Activated CD8-positive, alpha-beta T cell treated with anti-CD3 and anti-CD28 coated beads for 36 hours (primary cell): ENCODE results near the gene SOX13. TPM values are rescaled to one million over a fixed set of nuclear protein-coding genes. Genes with fewer than 3 reads are reported as not detected.

Experiments
- ATAC-seq: fragments of 200-7000 bp; cut with Tn5 transposase; one replicate; pipeline ENCODE4 v1.10.0; 2021; ENCODE audit warnings: mild to moderate bottlenecking, moderate library complexity
- CTCF ChIA-PET: fragments of 350-600 bp; sonication (Branson Sonifier 250); formaldehyde crosslinking; loops from one replicate; lab custom pipeline; 2021; ENCODE audit warnings: antibody characterized with exemption; lab: Charles Lee
- POLR2A ChIA-PET: fragments of 350-600 bp; sonication (Branson Sonifier 250); formaldehyde crosslinking; loops from one replicate; lab custom pipeline; 2021; ENCODE audit warnings: antibody characterized with exemption; lab: Charles Lee
- DNase-seq: peaks from one replicate; pipeline ENCODE4 v3.0.0-alpha.2; 2020
- H3K27ac Mint-ChIP-seq: one replicate; pipeline ENCODE4 v1.8.0; 2021; ENCODE audit warnings: mild to moderate bottlenecking, mixed read lengths
- H3K27me3 Mint-ChIP-seq: one replicate; pipeline ENCODE4 v1.8.0; 2021; ENCODE audit warnings: mixed read lengths
- H3K36me3 Mint-ChIP-seq: one replicate; pipeline ENCODE4 v1.8.0; 2021; ENCODE audit warnings: low read depth, mixed read lengths
- H3K4me1 Mint-ChIP-seq: one replicate; pipeline ENCODE4 v1.8.0; 2021; ENCODE audit warnings: low read depth, mixed read lengths
- H3K4me3 Mint-ChIP-seq: one replicate; pipeline ENCODE4 v1.8.0; 2021; ENCODE audit warnings: mild to moderate bottlenecking, moderate library complexity, mixed read lengths
- H3K9me3 Mint-ChIP-seq: one replicate; pipeline ENCODE4 v1.8.0; 2021; ENCODE audit warnings: mixed read lengths
- CTCF ChIP-seq: fragments of 200-600 bp; IDR thresholded peaks from one replicate; pipeline ENCODE4 v1.8.0; 2022; ENCODE audit warnings: antibody characterized with exemption, mild to moderate bottlenecking
- intact Hi-C: fragments of 100-400 bp; cut with micrococcal nuclease; formaldehyde crosslinking; loops from one replicate; pipeline ENCODE4 v1.10.0; 2022
- total RNA-seq, 2 experiments: library from RNA; stranded (reverse); gene quantifications; one replicate each; pipeline ENCODE4 v1.2.3, GENCODE V29; 2021

Gene SOX13
- 1 to 10 TPM; 1.6 to 1.7 TPM for total RNA-seq

GRCh38 chr1:204072931-204073836 is at the start of gene SOX13:
Gene SOX13, plus strand, starts transcription at chr1:204073115. Its CDS starts 39,801 bp downstream, at chr1:204112916.
- TF ChIP-seq CTCF: no peak
- H3K36me3 Mint-ChIP-seq: no peaks in the 10 kb centered on the region
- ChIA-PET CTCF (no interaction called here), POLR2A (no interaction called here)
- peak; percentile 68 for ATAC-seq
- H3K27ac Mint-ChIP-seq: no peak within 1 kb of the TSS
- peaks cover 61% of the 10 kb centered on the region for H3K27me3 Mint-ChIP-seq
- intact Hi-C loops: no loop called here
- DNase-seq: peak; percentile 23
- H3K9me3 Mint-ChIP-seq: peaks cover 2% of the 10 kb centered on the region
- peaks cover 13% of the 10 kb centered on the region for H3K4me1 Mint-ChIP-seq
- peak within 1 kb of the TSS; percentile 67 for H3K4me3 Mint-ChIP-seq

- intact Hi-C loops: no loop called here
- DNase-seq (no peak), ATAC-seq (no peak)
- POLR2A ChIA-PET: no interaction called here
- Mint-ChIP-seq H3K27ac (no peak overlapping the region), H3K36me3 (no peaks in the 10 kb centered on the region), H3K27me3 (peaks cover 9% of the 10 kb centered on the region), H3K9me3 (no peaks in the 10 kb centered on the region), H3K4me3 (no peak overlapping the region), H3K4me1 (no peaks in the 10 kb centered on the region)
- CTCF ChIA-PET: no interaction called here
- no peak for TF ChIP-seq CTCF
Measured at GRCh38 chr1:204025917-204026707, 46.8 kb upstream of the SOX13 start.

GRCh38 chr1:204027446-204027845 is 45.5 kb upstream of the SOX13 start:
- H3K4me1 Mint-ChIP-seq: no peaks in the 10 kb centered on the region
- H3K9me3 Mint-ChIP-seq: no peaks in the 10 kb centered on the region
- DNase-seq (no peak), ATAC-seq (no peak)
- intact Hi-C loops: no loop called here
- no peak overlapping the region for H3K4me3 Mint-ChIP-seq
- no peak for TF ChIP-seq CTCF
- H3K27ac Mint-ChIP-seq: no peak overlapping the region
- no peaks in the 10 kb centered on the region for H3K36me3 Mint-ChIP-seq
- CTCF ChIA-PET: no interaction called here
- peaks cover 13% of the 10 kb centered on the region for H3K27me3 Mint-ChIP-seq
- POLR2A ChIA-PET: no interaction called here

GRCh38 chr1:204029016-204029415 is 43.9 kb upstream of the SOX13 start:
- POLR2A ChIA-PET: no interaction called here
- no peaks in the 10 kb centered on the region for H3K36me3 Mint-ChIP-seq
- H3K4me3 Mint-ChIP-seq: no peak overlapping the region
- H3K9me3 Mint-ChIP-seq: no peaks in the 10 kb centered on the region
- H3K27me3 Mint-ChIP-seq: peaks cover 14% of the 10 kb centered on the region
- intact Hi-C loops: no loop called here
- TF ChIP-seq CTCF: no peak
- no peak for ATAC-seq
- no peak overlapping the region for H3K27ac Mint-ChIP-seq
- CTCF ChIA-PET: no interaction called here
- no peaks in the 10 kb centered on the region for H3K4me1 Mint-ChIP-seq
- no peak for DNase-seq
